ENCODE measurements around the gene RNF180. TPM values are rescaled to one million over a fixed set of nuclear protein-coding genes. Genes with fewer than 3 reads are reported as not detected.
A peak's percentile ranks its signal among the peaks of the same experiment; 100 is the strongest.

Gene RNF180
- total and polyA plus RNA-seq, 9 donors = 0.62 to 2.3 (median 1.2) TPM

GRCh38 chr5:64166201-64166959 lies 737 bp downstream of the RNF180 start:
- Histone ChIP-seq H3K9me3 (replicated peaks; ENCODE audit: control insufficient read depth, low read depth, low read length) (no peaks in the 10 kb centered on the region), H3K36me3 (ENCODE audit: control insufficient read depth, insufficient read depth, low read length) (no peaks in the 10 kb centered on the region)

DNA sequence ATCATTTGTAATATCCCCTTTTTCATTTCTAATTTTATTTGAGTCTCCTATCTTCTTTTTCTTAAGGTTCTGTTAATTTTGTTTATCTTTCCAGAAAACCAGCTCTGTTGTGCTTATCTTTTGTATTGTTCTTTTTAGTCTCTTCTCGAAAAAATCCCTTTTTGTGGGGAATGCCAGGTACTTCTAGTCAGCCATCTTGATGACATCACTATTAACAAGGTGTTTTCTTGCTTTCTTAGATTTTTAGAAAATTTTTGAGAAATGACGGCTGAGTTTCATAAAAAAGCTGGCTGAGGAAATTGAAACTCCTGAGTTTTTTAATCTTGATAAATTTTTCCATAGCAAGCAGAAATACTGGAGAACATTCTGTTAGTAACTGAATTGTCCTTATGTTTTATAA lies 10.7 kb downstream of the RNF180 start:
- no peak overlapping the region for H3K27ac ChIP-seq (ENCODE audit: low read length)
- DNase-seq = no peak
- no peaks in the 10 kb centered on the region for H3K4me1 ChIP-seq (ENCODE audit: control insufficient read depth, insufficient read depth, low read length)
- H3K9me3 ChIP-seq (replicated peaks; ENCODE audit: control insufficient read depth, low read depth, low read length) = no peaks in the 10 kb centered on the region
- H3K4me3 ChIP-seq (ENCODE audit: low read length) = no peak overlapping the region
- no CpG with 5 or more reads among the region's 2 CpGs for WGBS (ENCODE audit: insufficient coverage)
- H3K27me3 ChIP-seq (ENCODE audit: control insufficient read depth, insufficient read depth, low read length) = no peaks in the 10 kb centered on the region
- no peaks in the 10 kb centered on the region for H3K36me3 ChIP-seq (ENCODE audit: control insufficient read depth, insufficient read depth, low read length)

More at GRCh38 chr5:64166201-64166959, 737 bp downstream of the RNF180 start:
- Histone ChIP-seq H3K4me3 (ENCODE audit: low read length) (peak overlapping the region; percentile 51), H3K27me3 (ENCODE audit: control insufficient read depth, insufficient read depth, low read length) (peaks cover 16% of the 10 kb centered on the region), H3K27ac (ENCODE audit: low read length) (no peak overlapping the region), H3K4me1 (ENCODE audit: control insufficient read depth, insufficient read depth, low read length) (peaks cover 7% of the 10 kb centered on the region)
- DNase-seq = peak; percentile 7
- 2% methylated on average over 10 of the region's 23 CpGs for WGBS (ENCODE audit: insufficient coverage)

DNA sequence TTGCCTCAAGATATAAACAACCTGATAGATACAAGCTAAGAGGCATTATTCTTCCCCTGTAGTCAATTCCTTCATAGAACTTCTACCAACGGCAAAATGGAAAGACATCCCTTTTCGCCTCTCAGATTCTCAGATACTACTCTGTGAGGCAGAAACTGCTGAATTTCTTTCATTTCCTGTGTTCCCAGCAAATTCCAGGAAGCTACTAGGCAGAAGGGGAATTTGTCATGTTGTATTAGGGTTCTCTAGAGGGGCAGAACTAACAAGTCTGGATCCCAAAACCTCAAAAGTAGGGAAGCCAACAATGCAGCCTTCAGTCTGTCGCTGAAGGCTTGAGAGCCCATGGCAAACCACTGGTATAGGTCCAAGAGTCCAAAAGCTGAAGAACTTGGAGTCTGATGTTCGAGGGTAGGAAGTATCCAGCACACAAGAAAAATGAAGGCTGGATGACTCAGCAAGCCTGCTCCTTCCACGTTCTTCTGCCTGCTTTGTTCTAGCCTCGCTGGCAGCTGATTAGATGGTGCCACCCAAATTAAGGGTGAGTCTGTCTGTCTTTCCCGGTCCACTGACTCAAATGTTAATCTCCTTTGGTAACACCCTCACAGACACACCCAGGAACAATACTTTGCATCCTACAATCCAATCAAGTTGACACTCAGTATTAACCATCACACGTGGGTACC lies 15.2 kb downstream of the RNF180 start:
- WGBS (ENCODE audit: insufficient coverage) = 59% methylated on average over 5 of the region's 8 CpGs
- Histone ChIP-seq H3K4me1 (ENCODE audit: control insufficient read depth, insufficient read depth, low read length) (no peaks in the 10 kb centered on the region), H3K36me3 (ENCODE audit: control insufficient read depth, insufficient read depth, low read length) (no peaks in the 10 kb centered on the region), H3K4me3 (ENCODE audit: low read length) (no peak overlapping the region), H3K27me3 (ENCODE audit: control insufficient read depth, insufficient read depth, low read length) (no peaks in the 10 kb centered on the region), H3K9me3 (replicated peaks; ENCODE audit: control insufficient read depth, low read depth, low read length) (no peaks in the 10 kb centered on the region), H3K27ac (ENCODE audit: low read length) (no peak overlapping the region)
- DNase-seq = no peak

GRCh38 chr5:64181440-64181839 lies 15.8 kb downstream of the RNF180 start:
- Histone ChIP-seq H3K27me3 (ENCODE audit: control insufficient read depth, insufficient read depth, low read length) (no peaks in the 10 kb centered on the region), H3K4me1 (ENCODE audit: control insufficient read depth, insufficient read depth, low read length) (no peaks in the 10 kb centered on the region), H3K9me3 (replicated peaks; ENCODE audit: control insufficient read depth, low read depth, low read length) (no peaks in the 10 kb centered on the region), H3K4me3 (ENCODE audit: low read length) (no peak overlapping the region), H3K36me3 (ENCODE audit: control insufficient read depth, insufficient read depth, low read length) (no peaks in the 10 kb centered on the region), H3K27ac (ENCODE audit: low read length) (no peak overlapping the region)
- DNase-seq = no peak
- WGBS (ENCODE audit: insufficient coverage) = no CpG with 5 or more reads among the region's 2 CpGs

GRCh38 chr5:64183956-64184355 lies 18.3 kb downstream of the RNF180 start:
- Histone ChIP-seq H3K9me3 (replicated peaks; ENCODE audit: control insufficient read depth, low read depth, low read length) (no peaks in the 10 kb centered on the region), H3K4me3 (ENCODE audit: low read length) (no peak overlapping the region), H3K27ac (ENCODE audit: low read length) (no peak overlapping the region), H3K27me3 (ENCODE audit: control insufficient read depth, insufficient read depth, low read length) (no peaks in the 10 kb centered on the region), H3K36me3 (ENCODE audit: control insufficient read depth, insufficient read depth, low read length) (no peaks in the 10 kb centered on the region), H3K4me1 (ENCODE audit: control insufficient read depth, insufficient read depth, low read length) (no peaks in the 10 kb centered on the region)
- WGBS (ENCODE audit: insufficient coverage) = no CpG with 5 or more reads among the region's 1 CpG
- DNase-seq = no peak

- Histone ChIP-seq H3K27me3 (ENCODE audit: control insufficient read depth, insufficient read depth, low read length) (no peaks in the 10 kb centered on the region), H3K36me3 (ENCODE audit: control insufficient read depth, insufficient read depth, low read length) (no peaks in the 10 kb centered on the region), H3K9me3 (replicated peaks; ENCODE audit: control insufficient read depth, low read depth, low read length) (no peaks in the 10 kb centered on the region), H3K4me1 (ENCODE audit: control insufficient read depth, insufficient read depth, low read length) (no peaks in the 10 kb centered on the region), H3K4me3 (ENCODE audit: low read length) (no peak overlapping the region), H3K27ac (ENCODE audit: low read length) (no peak overlapping the region)
- no peak for DNase-seq
- WGBS (ENCODE audit: insufficient coverage) = 88% methylated on average over 1 of the region's 1 CpG
Measured at GRCh38 chr5:64184832-64185231, 19.2 kb downstream of the RNF180 start.

- DNase-seq = no peak
- Histone ChIP-seq H3K9me3 (replicated peaks; ENCODE audit: control insufficient read depth, low read depth, low read length) (no peaks in the 10 kb centered on the region), H3K4me1 (ENCODE audit: control insufficient read depth, insufficient read depth, low read length) (no peaks in the 10 kb centered on the region), H3K27ac (ENCODE audit: low read length) (no peak overlapping the region), H3K36me3 (ENCODE audit: control insufficient read depth, insufficient read depth, low read length) (no peaks in the 10 kb centered on the region), H3K4me3 (ENCODE audit: low read length) (no peak overlapping the region), H3K27me3 (ENCODE audit: control insufficient read depth, insufficient read depth, low read length) (no peaks in the 10 kb centered on the region)
- whole genome bisulfite sequencing (ENCODE audit: insufficient coverage) = no CpG with 5 or more reads among the region's 1 CpG
Measured at GRCh38 chr5:64188776-64189175, 23.1 kb downstream of the RNF180 start.

DNA sequence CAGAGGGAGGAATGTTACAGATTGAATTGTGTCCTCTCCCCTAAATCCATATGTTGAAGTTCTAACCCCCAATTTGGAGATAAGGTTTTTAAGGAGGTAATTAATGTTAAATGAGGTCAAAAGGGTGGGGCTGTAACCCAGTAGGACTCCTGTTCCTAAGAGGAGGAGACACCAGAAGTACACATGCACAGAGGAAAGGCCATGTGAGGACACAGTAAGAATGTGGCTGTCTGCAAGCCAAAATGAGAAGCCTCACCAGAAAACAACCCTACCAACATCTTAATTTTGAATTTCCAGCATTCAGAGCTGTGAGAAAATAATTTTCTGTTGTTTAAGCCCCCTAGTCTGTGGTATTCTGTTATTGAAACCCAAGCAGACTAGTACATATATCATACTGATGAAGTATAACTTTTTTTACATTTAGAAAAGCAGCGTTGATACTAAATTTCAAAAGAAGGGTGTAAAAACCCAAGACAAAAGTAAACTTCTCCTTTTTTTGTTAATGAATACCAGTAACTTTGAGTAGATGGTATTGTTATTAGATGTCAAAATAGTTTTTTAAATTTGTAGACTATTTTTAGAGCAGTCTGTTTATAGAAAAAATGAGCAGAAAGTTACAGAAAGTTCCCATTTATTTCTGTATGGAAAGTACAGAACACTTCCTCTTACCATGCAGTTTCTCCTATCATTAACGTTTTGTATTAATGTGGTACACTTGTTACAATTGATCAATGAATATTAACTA lies 25.1 kb downstream of the RNF180 start:
- no CpG with 5 or more reads among the region's 2 CpGs for WGBS (ENCODE audit: insufficient coverage)
- Histone ChIP-seq H3K27me3 (ENCODE audit: control insufficient read depth, insufficient read depth, low read length) (no peaks in the 10 kb centered on the region), H3K9me3 (replicated peaks; ENCODE audit: control insufficient read depth, low read depth, low read length) (no peaks in the 10 kb centered on the region), H3K4me3 (ENCODE audit: low read length) (no peak overlapping the region), H3K36me3 (ENCODE audit: control insufficient read depth, insufficient read depth, low read length) (no peaks in the 10 kb centered on the region), H3K4me1 (ENCODE audit: control insufficient read depth, insufficient read depth, low read length) (no peaks in the 10 kb centered on the region), H3K27ac (ENCODE audit: low read length) (no peak overlapping the region)
- DNase-seq = no peak

DNA sequence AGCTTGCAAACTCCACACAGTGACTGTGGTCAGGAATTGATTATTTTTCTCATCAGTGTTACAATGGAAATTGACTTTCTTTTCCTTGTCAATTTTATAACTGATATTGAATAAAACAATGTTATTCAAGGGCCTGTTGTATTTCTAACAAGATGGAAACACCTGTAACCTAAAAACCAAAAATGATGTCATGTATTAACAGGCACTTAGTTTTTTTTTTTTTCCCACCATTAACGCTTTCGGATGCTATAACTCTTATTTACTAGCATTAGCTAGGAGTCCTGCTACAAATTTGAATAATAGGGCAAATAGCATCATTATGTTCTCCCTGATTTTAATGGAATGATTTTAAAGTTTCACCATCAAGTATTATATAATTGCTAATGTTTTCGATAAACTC lies 30.3 kb downstream of the RNF180 start:
- H3K36me3 ChIP-seq (ENCODE audit: control insufficient read depth, insufficient read depth, low read length) = no peaks in the 10 kb centered on the region
- WGBS (ENCODE audit: insufficient coverage) = no CpG with 5 or more reads among the region's 3 CpGs

GRCh38 chr5:64199425-64199824 lies 33.8 kb downstream of the RNF180 start:
- WGBS (ENCODE audit: insufficient coverage) = 40% methylated on average over 1 of the region's 1 CpG
- H3K36me3 ChIP-seq (ENCODE audit: control insufficient read depth, insufficient read depth, low read length) = no peaks in the 10 kb centered on the region
- no peaks in the 10 kb centered on the region for H3K9me3 ChIP-seq (replicated peaks; ENCODE audit: control insufficient read depth, low read depth, low read length)
- no peak overlapping the region for H3K27ac ChIP-seq (ENCODE audit: low read length)
- H3K4me3 ChIP-seq (ENCODE audit: low read length) = no peak overlapping the region
- no peaks in the 10 kb centered on the region for H3K27me3 ChIP-seq (ENCODE audit: control insufficient read depth, insufficient read depth, low read length)
- H3K4me1 ChIP-seq (ENCODE audit: control insufficient read depth, insufficient read depth, low read length) = no peaks in the 10 kb centered on the region
- DNase-seq = no peak

More for the DNA sequence above, 30.3 kb downstream of the RNF180 start:
- DNase-seq = no peak
- no peak overlapping the region for H3K4me3 ChIP-seq (ENCODE audit: low read length)
- H3K4me1 ChIP-seq (ENCODE audit: control insufficient read depth, insufficient read depth, low read length) = no peaks in the 10 kb centered on the region
- H3K27ac ChIP-seq (ENCODE audit: low read length) = no peak overlapping the region
- H3K27me3 ChIP-seq (ENCODE audit: control insufficient read depth, insufficient read depth, low read length) = no peaks in the 10 kb centered on the region
- no peaks in the 10 kb centered on the region for H3K9me3 ChIP-seq (replicated peaks; ENCODE audit: control insufficient read depth, low read depth, low read length)
